GM19455 (cell line): ENCODE results near the gene RRP12.
"Not testable (repeated sequence)": the region's sequence is repeated elsewhere in the genome, so short reads cannot be mapped to it uniquely, and the experiment has no call there.

ENCODE experiments used
- ATAC-seq: cut with Tn5 transposase; IDR thresholded peaks from one replicate; pipeline ENCODE4 v1.9.1; 2021; ENCODE audit not compliant: unreplicated experiment

The RRP12 gene

GRCh38 chr10:97400665-97401454, at the start of gene RRP12:
Gene RRP12 (minus strand): TSS chr10:97401340. CDS start chr10:97401231, 109 bp downstream.
- ATAC-seq = peak; percentile 95

- no peak for ATAC-seq
Observed at GRCh38 chr10:97450828-97451227, 49.7 kb upstream of the RRP12 start.

GRCh38 chr10:97445722-97446639, 44.8 kb upstream of the RRP12 start, which contains the start of the genes EXOSC1 and ZDHHC16:
Gene EXOSC1 (minus strand): TSS chr10:97446006. CDS start chr10:97445985, 21 bp downstream.
Gene ZDHHC16 (plus strand): TSS chr10:97446175. CDS start chr10:97451676, 5,501 bp downstream.
- ATAC-seq = peak; percentile 94

GRCh38 chr10:97445357-97445721, 44.2 kb upstream of the RRP12 start:
- ATAC-seq = no peak

GRCh38 chr10:97444212-97444611, 43.1 kb upstream of the RRP12 start:
- no peak for ATAC-seq

GRCh38 chr10:97442277-97442676, 41.1 kb upstream of the RRP12 start:
- ATAC-seq = no peak

GRCh38 chr10:97435211-97435610, 34.1 kb upstream of the RRP12 start:
- no peak for ATAC-seq

- no peak for ATAC-seq
Observed at GRCh38 chr10:97434557-97434956, 33.4 kb upstream of the RRP12 start.

GRCh38 chr10:97434055-97434454, 32.9 kb upstream of the RRP12 start:
- ATAC-seq = no peak

- ATAC-seq = no peak
Observed at GRCh38 chr10:97428572-97428981, 27.4 kb upstream of the RRP12 start.

GRCh38 chr10:97427571-97428179, 26.5 kb upstream of the RRP12 start:
- ATAC-seq = no peak

GRCh38 chr10:97426776-97427570, 25.8 kb upstream of the RRP12 start:
- ATAC-seq = no peak

GRCh38 chr10:97425964-97426775, 25.0 kb upstream of the RRP12 start, which contains the start of gene PGAM1:
Gene PGAM1 (plus strand): TSS chr10:97426191. CDS start chr10:97426308, 117 bp downstream.
- ATAC-seq = peak; percentile 85

GRCh38 chr10:97423757-97424098, 22.6 kb upstream of the RRP12 start:
- not testable (repeated sequence) for ATAC-seq

- no peak for ATAC-seq
Observed at GRCh38 chr10:97416565-97416964, 15.4 kb upstream of the RRP12 start.

- no peak for ATAC-seq
Observed at GRCh38 chr10:97412891-97413304, 11.8 kb upstream of the RRP12 start.

GRCh38 chr10:97411406-97411805, 10.3 kb upstream of the RRP12 start:
- ATAC-seq = no peak

GRCh38 chr10:97408496-97408992, 7.4 kb upstream of the RRP12 start:
- ATAC-seq = no peak

- no peak for ATAC-seq
Observed at GRCh38 chr10:97407952-97408248, 6.8 kb upstream of the RRP12 start.
